ENCODE measurements around the gene UTF1.

Gene UTF1

DNA sequence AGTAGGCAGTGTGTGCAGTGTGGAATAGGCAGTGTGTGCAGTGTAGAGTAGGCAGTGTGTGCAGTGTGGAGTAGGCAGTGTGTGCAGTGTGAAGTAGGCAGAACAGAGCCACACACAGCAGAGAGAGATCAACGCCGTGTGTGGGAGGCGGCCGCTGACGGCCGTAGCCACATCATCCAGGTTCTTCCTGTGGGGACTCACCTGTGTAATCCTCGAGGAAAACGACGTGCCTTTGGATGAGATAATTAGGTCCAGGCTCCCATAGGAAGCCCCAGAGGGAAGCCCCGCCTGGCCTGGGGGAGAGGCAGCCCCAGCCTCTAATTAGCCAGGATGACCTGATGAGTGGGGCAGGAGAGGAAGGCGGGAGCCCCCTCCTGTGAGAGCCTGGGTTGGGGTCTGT, 44.6 kb upstream of the UTF1 start:
- in situ Hi-C loops (cut with MboI; ENCODE audit: low sequenced_read_pairs, unreplicated experiment), result no loop called here
- no peak for DNase-seq (ENCODE audit: low spot score)
- TF ChIP-seq, protein P1, sequence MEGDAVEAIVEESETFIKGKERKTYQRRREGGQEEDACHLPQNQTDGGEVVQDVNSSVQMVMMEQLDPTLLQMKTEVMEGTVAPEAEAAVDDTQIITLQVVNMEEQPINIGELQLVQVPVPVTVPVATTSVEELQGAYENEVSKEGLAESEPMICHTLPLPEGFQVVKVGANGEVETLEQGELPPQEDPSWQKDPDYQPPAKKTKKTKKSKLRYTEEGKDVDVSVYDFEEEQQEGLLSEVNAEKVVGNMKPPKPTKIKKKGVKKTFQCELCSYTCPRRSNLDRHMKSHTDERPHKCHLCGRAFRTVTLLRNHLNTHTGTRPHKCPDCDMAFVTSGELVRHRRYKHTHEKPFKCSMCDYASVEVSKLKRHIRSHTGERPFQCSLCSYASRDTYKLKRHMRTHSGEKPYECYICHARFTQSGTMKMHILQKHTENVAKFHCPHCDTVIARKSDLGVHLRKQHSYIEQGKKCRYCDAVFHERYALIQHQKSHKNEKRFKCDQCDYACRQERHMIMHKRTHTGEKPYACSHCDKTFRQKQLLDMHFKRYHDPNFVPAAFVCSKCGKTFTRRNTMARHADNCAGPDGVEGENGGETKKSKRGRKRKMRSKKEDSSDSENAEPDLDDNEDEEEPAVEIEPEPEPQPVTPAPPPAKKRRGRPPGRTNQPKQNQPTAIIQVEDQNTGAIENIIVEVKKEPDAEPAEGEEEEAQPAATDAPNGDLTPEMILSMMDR (IDR thresholded peaks at IDR 0.05; ENCODE audit: borderline replicate concordance, control extremely low read depth, extremely low read depth, insufficient read depth, missing control alignments), result no peak

DNA sequence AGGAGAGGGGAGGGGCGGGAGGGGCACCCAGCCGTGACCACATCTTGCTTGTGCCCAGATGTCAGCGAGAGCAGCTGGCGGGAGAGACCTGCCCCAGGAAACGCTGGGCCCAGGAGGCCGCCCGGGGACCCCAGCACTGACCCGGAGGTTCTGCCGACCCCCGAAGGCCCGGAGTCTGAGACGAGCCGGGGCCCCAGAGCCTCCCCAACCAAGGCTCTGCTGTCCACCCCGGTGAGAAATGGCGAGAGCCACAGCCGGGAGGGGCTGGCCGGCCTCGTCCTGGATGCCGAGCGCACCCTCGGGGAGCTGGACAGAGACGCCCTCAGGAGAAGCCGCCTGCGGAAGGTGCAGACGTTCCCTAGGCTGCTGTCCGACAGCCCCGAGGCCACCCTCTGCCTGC, 44.1 kb upstream of the UTF1 start:
- TF ChIP-seq, protein P1 (IDR thresholded peaks at IDR 0.05; ENCODE audit: borderline replicate concordance, control extremely low read depth, extremely low read depth, insufficient read depth, missing control alignments), result no peak
- DNase-seq (ENCODE audit: low spot score), result no peak
- in situ Hi-C loops (cut with MboI; ENCODE audit: low sequenced_read_pairs, unreplicated experiment), result no loop called here

DNA sequence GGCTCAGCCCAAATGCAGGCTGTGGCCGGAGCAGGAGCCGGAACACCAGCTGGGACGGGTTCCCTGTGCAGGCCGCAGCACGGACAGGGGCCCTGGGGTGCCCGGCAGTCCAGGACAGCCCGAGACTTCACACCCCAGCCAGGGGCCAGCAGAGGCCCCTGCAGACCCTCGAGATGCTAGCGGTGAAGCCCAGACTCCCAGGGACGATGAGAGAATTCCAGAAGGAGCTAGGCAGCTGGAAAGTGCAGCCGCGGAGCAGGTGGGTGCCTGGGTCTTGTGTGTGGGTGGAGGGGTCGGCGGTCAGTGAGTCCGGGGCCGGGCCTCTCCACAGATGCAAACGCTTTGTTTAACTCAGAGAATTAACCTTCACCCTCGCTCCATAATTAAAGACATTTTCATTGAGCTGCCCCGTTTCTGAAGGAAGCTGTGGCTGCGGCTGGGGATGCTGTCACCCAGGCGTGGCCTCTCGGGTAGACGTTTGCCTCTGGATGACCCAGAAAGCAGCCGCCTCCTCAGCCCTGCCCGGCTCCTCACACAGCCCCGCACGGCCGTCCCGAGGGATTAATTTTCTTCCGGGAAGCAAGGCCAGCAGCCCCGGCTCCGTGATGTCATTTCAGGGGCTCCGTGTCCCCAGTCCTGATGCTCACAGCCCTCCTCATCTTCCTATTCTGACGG, 43.5 kb upstream of the UTF1 start:
- TF ChIP-seq, protein P1 (IDR thresholded peaks at IDR 0.05; ENCODE audit: borderline replicate concordance, control extremely low read depth, extremely low read depth, insufficient read depth, missing control alignments), result no peak
- in situ Hi-C loops (cut with MboI; ENCODE audit: low sequenced_read_pairs, unreplicated experiment), result no loop called here

GRCh38 chr10:133187091-133187905, 42.7 kb upstream of the UTF1 start:
- DNase-seq (ENCODE audit: low spot score), result no peak
- in situ Hi-C loops (cut with MboI; ENCODE audit: low sequenced_read_pairs, unreplicated experiment), result no loop called here
- TF ChIP-seq, protein P1 (IDR thresholded peaks at IDR 0.05; ENCODE audit: borderline replicate concordance, control extremely low read depth, extremely low read depth, insufficient read depth, missing control alignments), result no peak

More for the DNA sequence above, 43.5 kb upstream of the UTF1 start:
- no peak for DNase-seq (ENCODE audit: low spot score)

DNA sequence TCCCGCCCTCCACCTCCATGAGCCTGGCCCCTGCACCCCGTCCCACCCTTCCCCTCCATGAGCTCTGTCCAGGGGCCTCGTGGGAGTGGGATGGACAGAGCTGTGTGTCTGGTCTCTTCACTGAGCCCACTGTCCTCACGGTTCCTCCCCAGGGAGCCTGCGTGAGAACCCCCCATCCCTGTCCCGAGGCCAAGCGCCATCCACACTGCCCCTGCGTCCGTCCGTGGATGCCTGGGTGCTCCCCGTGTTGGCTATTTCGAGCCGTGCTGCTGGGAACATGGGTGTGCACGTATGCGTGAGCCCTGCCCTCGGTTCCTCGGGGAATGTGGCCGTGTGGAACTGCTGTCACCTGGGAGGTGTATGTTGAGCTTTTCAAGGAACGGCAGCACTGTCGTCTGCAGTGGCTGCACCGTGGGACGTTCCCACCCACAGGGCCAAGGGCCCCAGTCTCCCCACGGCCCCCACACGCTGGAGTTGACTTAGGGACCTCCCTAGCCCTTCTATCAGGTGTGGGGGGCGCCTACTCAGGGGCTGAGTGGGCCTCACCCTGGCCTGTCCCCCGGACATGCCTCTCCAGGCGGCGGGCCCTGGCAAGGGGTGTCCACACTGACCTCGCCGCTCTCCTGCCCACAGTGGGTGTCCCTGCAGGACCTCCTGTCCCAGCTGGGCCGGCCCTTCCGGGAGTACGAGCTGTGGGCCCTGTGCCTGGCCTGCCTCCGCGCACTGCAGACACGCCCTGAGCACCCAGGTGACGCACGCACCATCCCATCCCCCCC, 41.9 kb upstream of the UTF1 start:
- in situ Hi-C loops (cut with MboI; ENCODE audit: low sequenced_read_pairs, unreplicated experiment), result no loop called here
- TF ChIP-seq, protein P1 (IDR thresholded peaks at IDR 0.05; ENCODE audit: borderline replicate concordance, control extremely low read depth, extremely low read depth, insufficient read depth, missing control alignments), result no peak

DNA sequence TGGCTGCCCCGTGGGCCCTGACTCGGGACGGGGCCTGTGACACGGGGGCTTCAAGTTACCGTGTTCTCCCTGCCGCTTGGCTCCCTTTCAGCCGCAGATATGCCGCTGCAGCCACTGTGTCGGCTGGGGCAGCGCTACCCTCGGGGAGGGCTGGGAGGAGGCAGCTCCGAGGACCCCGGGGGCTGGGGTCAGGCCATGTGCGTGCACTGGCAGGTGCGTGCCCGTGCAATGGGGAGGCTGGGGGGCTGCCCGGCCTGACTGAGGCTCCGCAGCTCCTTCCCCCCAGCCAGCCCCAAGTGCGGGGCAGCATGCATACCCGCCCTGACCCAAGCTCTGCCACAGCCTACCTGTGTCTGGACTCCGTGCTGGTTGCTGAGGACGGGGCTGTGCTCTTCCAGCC, 40.8 kb upstream of the UTF1 start:
- TF ChIP-seq, protein P1 (IDR thresholded peaks at IDR 0.05; ENCODE audit: borderline replicate concordance, control extremely low read depth, extremely low read depth, insufficient read depth, missing control alignments), result no peak
- DNase-seq (ENCODE audit: low spot score), result no peak
- in situ Hi-C loops (cut with MboI; ENCODE audit: low sequenced_read_pairs, unreplicated experiment), result no loop called here

More for the DNA sequence above, 41.9 kb upstream of the UTF1 start:
- no peak for DNase-seq (ENCODE audit: low spot score)
